Left ventricle myocardium superior (tissue), 1 donor: ENCODE results near the gene ADIRF. TPM values are rescaled to one million over a fixed set of nuclear protein-coding genes. Genes with fewer than 3 reads are reported as not detected.
A peak's percentile ranks its signal among the peaks of the same experiment; 100 is the strongest.

Experiments used
- ATAC-seq: fragments of 200-7000 bp; cut with Tn5 transposase; one replicate; pipeline ENCODE4 v1.9.1; 2020; ENCODE audit warnings: mild to moderate bottlenecking, moderate library complexity
- DNase-seq: peaks from one replicate; pipeline ENCODE4 v3.0.0-alpha.2; 2020
- intact Hi-C: fragments of 100-400 bp; cut with micrococcal nuclease; formaldehyde crosslinking; loops from one replicate; pipeline ENCODE4 v1.11.0; 2022
- total RNA-seq: library from RNA; stranded (reverse); fragmentation: NEBNext Ultra II Directional; extraction: Animal tissue kit (Norgen Biotek cat#: 25700); gene quantifications from one replicate; pipeline ENCODE4 v1.2.1, GENCODE V29; 2021
- donor health status: DM: no; HTN: yes; CAD: no; lungs with severe emphysema.

ADIRF gene
- total RNA-seq, 1 donor from 2014 or later, result 41.8 TPM

- intact Hi-C loops, result no loop called here
- DNase-seq (peak; percentile 69), ATAC-seq (peak; percentile 60)
Observed at GRCh38 chr10:86958901-86959736, 9.2 kb upstream of the ADIRF start.

DNA sequence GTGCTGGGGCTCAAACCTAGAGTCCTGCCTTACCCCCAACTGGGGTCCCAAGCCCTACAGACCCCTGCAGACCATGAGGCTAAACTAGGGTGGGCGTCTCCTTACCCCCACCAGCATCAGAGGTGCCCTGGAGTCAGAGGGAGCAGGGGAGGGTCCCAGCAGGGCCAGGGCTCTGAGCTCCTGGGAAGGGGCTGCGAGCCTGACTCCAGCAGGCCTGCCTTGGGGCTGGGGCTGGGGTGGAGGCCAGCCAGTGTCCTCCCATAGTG, 8.6 kb upstream of the ADIRF start:
- DNase-seq (no peak), ATAC-seq (no peak)
- intact Hi-C loops, result no loop called here

DNA sequence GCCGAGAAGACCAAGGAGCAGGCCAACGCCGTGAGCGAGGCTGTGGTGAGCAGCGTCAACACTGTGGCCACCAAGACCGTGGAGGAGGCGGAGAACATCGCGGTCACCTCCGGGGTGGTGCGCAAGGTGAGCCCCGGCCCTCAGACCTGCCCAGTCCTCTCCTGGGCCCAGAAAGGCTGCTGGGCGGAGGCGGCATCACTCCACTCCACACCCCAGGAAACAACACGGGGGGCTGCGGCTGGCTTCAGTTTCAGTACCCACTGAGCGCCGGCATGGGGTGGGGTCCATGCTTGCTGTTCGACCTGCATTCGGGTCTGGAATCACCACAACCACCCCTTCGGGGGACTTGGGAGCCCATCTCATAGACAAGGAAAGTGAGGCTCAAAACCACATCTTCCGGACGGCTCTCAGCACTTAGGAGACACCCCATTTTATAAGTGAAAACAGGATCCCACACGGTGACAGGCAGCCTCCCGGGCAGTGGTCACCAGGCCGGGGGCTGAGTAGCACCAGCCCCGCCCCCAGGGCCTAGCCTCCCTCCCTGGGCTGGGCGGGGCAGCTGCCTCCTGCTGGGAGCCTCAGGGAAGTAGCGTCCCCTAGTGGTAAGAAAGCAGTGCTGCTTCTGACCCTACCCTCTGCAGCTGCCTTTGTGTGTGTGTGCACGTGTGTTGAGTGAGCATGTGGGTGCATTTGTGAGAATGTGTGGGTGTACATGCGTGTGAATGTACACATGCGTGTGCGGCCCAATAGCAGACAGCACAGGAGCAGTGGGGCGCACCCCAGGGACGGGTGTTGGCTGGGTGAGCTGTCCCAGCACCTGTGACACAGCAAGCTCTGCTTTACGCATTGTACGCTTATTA, 8.0 kb upstream of the ADIRF start:
- ATAC-seq (peak; percentile 62), DNase-seq (peak; percentile 66)
- intact Hi-C loops, result no loop called here

- DNase-seq (no peak), ATAC-seq (no peak)
- intact Hi-C loops, result no loop called here
Observed at GRCh38 chr10:86960863-86961434, 7.3 kb upstream of the ADIRF start.

DNA sequence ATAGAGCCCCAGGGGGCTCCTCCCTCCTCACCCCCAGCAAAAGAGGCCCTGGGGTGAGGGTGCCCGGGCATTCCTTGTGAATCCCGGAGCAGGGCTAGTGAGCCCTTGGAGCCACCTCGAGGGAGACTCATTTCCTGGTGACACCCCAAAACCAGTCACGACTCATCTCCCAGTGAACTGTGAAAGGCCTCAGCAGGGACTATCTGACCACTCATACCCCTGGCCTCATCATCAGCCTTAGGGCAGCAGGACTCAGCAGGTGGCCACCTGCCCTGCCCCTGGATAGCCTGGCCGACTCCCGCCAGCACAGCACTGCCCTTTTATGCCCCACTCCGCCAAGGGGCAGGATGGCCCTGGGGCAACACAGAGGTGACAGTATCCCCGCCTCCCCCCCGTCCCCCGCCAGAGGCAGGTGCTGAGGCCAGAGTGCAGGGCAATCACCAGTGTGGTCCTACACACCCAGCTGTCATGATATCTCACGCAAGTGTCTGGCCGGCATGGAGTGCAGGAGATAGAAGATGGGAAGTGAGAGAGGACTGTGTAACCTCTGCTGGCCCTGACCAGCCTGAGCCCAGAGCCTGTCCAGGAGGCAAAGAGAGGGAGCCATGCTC, 6.7 kb upstream of the ADIRF start:
- DNase-seq, result no peak
- intact Hi-C loops, result no loop called here

DNA sequence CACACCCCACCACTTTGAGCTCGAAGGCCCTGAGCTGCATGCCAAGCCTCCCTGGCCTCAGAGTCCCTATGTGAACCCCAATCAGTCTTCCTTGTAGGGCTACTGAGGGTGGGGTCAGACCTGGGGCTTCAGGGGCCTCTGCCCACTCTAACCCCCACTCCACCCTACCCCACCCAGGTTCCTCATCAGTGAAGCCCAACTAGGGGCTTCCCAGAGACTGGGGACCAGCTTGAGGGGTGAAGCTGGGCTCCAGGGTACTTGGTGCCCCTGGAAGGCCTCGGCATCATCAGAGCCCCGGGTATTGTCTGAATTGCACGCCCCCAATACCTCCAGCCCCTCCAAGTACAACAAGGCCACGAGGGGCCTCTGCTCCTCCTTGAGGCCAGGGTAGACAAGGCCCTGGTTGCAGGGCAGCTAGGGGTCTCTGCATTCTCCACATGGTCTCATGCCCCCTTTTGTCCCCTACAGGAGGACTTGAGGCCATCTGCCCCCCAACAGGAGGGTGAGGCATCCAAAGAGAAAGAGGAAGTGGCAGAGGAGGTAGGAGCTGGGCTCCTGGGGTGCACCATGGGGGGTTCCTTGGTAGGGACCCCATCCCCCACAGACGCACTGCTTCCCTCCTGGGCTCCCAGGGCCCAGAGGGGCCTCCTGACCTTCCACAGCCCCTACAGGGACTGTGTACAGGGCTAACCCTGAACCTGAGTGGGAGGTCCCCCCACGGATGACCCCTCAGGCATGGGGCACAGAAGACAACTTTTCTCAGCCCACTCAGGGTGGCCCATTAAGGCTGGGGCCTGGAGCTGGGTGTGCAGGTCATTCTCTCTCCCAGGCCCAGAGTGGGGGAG, 5.9 kb upstream of the ADIRF start:
- DNase-seq (no peak), ATAC-seq (no peak)
- intact Hi-C loops, result no loop called here

More for the DNA sequence above, 6.7 kb upstream of the ADIRF start:
- no peak for ATAC-seq

DNA sequence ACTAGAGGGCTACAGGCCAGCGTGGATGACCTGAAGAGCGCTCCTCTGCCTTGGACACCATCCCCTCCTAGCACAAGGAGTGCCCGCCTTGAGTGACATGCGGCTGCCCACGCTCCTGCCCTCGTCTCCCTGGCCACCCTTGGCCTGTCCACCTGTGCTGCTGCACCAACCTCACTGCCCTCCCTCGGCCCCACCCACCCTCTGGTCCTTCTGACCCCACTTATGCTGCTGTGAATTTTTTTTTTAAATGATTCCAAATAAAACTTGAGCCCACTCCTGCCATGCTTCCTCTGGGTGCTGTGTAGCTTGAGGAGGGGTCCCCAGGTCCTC, 5.3 kb upstream of the ADIRF start:
- DNase-seq, result no peak
- no peak for ATAC-seq
- intact Hi-C loops, result no loop called here

- DNase-seq (no peak), ATAC-seq (no peak)
- intact Hi-C loops, result no loop called here
Observed at GRCh38 chr10:86963341-86963919, 4.9 kb upstream of the ADIRF start.

DNA sequence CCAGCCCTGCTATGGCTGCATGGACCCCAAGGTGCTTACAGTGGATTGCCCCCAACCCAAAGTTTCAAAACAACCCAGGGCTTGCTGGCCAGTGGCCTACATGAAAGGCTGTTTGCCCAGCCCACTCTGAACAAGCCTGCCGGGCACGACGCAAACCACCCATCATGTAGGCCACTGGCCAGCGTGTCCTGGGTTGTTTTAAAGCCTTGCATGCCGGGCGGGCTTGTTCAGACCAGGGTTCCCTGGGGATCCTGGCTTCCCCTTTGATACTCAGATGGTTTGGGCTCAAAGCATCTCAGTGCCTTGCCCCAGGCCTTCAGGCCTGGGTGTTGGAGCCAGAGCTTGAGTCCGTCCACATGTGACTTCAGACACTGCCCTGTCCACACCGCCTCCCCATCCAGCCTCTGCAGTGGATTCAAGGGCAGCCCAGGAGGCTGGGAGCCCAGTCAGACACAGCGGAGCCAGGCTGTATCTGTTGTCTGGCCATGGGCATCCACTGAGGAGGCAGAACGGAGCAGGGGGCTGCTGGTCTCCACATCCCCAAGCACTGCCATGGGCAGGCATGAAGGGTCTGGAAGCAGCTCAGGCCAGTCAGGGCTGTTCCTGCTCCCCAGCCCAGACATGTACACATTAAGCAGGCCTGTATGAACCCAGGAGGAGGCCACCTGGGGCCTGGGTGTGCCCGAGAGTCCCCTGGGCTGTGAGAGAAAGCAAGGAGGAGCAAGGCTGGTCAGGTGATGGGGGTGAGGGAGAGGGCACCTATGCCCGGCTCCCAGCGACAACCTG, 4.0 kb upstream of the ADIRF start:
- DNase-seq (no peak), ATAC-seq (no peak)
- intact Hi-C loops, result no loop called here

DNA sequence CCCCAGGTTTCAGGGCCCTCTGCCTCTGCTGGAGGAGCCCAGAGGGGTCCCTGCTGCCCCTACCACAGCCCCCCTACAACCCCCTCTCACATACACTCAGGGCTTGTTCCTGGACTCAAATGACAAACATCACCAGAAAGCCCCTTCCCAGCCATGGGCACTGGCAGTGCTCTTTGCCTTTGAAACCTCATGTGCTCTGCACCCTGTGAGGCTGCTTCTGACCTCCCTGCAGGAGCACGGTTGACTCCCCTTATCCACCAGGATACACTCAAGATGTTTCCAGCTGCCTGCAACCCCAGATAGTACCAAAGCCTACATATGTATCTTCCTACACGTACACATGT, 3.5 kb upstream of the ADIRF start:
- no peak for DNase-seq
- intact Hi-C loops, result no loop called here
- ATAC-seq, result no peak

GRCh38 chr10:86965986-86966654, 2.2 kb upstream of the ADIRF start:
- ATAC-seq, result no peak
- intact Hi-C loops, result no loop called here
- DNase-seq, result no peak

DNA sequence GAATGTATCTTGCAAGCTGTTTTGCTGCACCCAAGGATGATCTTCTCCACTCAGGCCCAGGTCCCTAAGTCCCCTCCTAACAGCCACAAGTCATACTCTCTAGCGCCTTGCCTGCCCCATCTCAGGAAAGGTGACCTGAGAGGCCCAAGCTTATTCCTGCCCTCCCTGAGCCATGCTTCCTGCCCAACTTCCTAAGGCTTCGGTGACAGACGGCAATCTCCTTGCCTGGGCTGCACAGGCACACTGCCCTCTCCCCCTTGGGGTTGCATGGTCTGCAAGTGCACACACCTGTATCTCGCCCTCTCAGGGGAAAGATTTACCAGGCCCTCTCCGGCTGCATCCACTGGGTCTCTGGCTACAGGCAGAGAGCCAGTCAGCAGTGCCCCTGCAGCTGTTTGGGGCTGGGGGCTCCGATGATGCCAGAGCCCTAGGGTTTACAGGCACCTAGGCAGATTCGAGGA, 771 bp upstream of the ADIRF start:
- intact Hi-C loops, result no loop called here
- ATAC-seq (no peak), DNase-seq (no peak)

DNA sequence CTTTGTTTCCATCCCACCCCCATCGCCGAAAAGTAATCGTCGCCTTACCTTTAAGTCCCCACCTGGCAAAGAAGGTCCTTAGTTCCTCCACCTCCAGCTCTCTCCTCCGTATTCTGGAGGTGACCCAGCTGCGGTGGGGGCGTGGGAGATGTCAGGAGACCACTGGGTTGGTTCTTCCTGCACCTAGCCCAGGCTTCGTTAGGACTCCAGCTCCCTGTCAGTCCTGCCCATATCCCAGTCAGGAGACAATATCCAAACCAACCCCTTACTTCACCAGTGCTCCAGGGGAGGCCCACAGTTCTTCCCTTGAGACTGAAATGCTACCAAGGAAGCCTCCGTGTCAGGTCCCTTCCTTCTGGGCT, 693 bp downstream of the ADIRF start:
- no peak for ATAC-seq
- intact Hi-C loops, result no loop called here
- no peak for DNase-seq

DNA sequence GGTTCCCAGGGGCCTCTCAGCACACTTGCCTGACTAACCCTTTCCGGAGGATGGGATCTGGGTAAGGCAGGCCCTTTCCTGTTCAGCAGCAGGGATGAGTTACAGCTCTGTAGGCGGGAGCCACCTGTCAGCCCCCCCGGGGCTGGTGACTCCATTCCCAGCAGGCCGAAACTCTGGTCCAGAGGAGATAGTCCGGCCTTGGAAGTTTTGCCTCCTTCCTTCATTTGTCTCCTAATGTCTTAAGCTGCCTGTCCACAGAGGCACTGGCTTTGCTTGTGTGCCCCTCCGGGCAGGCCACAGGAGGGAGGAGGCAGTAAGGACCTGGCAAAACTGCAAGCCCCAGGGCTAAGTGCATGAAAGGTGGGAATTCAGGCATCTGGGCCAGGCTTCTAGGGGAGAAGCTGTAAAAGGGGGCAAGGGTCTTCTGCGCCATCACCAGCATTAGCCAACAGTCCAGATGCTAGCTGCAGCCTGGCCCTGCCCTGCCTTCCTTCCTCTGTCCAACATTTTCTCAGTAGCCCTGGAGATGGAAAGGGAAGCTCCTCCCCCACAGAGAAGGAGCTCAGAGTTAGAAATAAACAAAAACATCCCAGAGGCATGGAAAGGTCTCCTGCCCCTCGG, 1.2 kb downstream of the ADIRF start:
- DNase-seq (peak; percentile 37), ATAC-seq (peak; percentile 5)
- intact Hi-C loops, result no loop called here

GRCh38 chr10:86970162-86970981, 2.1 kb downstream of the ADIRF start:
- peak; percentile 73 for ATAC-seq
- intact Hi-C loops, result no loop called here

GRCh38 chr10:86970982-86971231, 2.6 kb downstream of the ADIRF start:
- ATAC-seq (peak; percentile 41), DNase-seq (no peak)
- intact Hi-C loops, result no loop called here

More at GRCh38 chr10:86970162-86970981, 2.1 kb downstream of the ADIRF start:
- DNase-seq, result peak; percentile 92
